HepG2 (cell line): ENCODE results near the gene KCNH1. TPM values are rescaled to one million over a fixed set of nuclear protein-coding genes. Genes with fewer than 3 reads are reported as not detected.
A peak's percentile ranks its signal among the peaks of the same experiment; 100 is the strongest.

Experiments used
- ATF7 ChIP-seq, 2 experiments: fragments of 450-650 bp in 1 of 2; sonication (generic) in 1 of 2; formaldehyde crosslinking in 1 of 2; IDR thresholded peaks; 2 replicates each; pipeline versions ENCODE4 v1.4.0 to v1.6.1; 2016 to 2020; ENCODE audit warnings: antibody characterized with exemption in 1 of 2, mild to moderate bottlenecking in 1 of 2, missing genetic modification reagents in 1 of 2
- DPF2 ChIP-seq: sonication (generic); formaldehyde crosslinking; IDR thresholded peaks from 2 replicates; pipeline ENCODE4 v1.4.0; 2020; ENCODE audit warnings: mild to moderate bottlenecking, low read depth, missing genetic modification reagents, borderline replicate concordance
- GTF3A ChIP-seq: sonication (generic); formaldehyde crosslinking; conservative IDR thresholded peaks from 2 replicates; pipeline ENCODE4 v1.4.0; 2020; ENCODE audit warnings: mild to moderate bottlenecking, missing genetic modification reagents
- KDM4B ChIP-seq: sonication (generic); formaldehyde crosslinking; IDR thresholded peaks from 2 replicates; pipeline ENCODE4 v1.4.0; 2020; ENCODE audit warnings: missing genetic modification reagents
- PHF20 ChIP-seq: sonication (generic); formaldehyde crosslinking; IDR thresholded peaks from 2 replicates; pipeline ENCODE4 v1.5.0; 2020; ENCODE audit warnings: mild to moderate bottlenecking, missing genetic modification reagents
- SAFB2 ChIP-seq: sonication (generic); formaldehyde crosslinking; IDR thresholded peaks from 2 replicates; pipeline ENCODE4 v1.5.1; 2020; ENCODE audit warnings: missing genetic modification reagents, low read depth, mild to moderate bottlenecking, borderline replicate concordance
- SP4 ChIP-seq: sonication (generic); formaldehyde crosslinking; IDR thresholded peaks from 2 replicates; pipeline ENCODE4 v1.8.1; 2023; ENCODE audit warnings: mild to moderate bottlenecking, missing genetic modification reagents
- TEAD2 ChIP-seq: sonication (generic); formaldehyde crosslinking; IDR thresholded peaks from 2 replicates; pipeline ENCODE4 v1.9.0; 2021; ENCODE audit warnings: missing genetic modification reagents
- ZNF101 ChIP-seq: sonication (generic); formaldehyde crosslinking; IDR thresholded peaks from 2 replicates; pipeline ENCODE4 v1.4.0; 2020; ENCODE audit warnings: mild to moderate bottlenecking, low read depth, missing genetic modification reagents, borderline replicate concordance
- ZNF292 ChIP-seq: sonication (generic); formaldehyde crosslinking; IDR thresholded peaks from 2 replicates; pipeline ENCODE4 v1.8.1; 2022; ENCODE audit warnings: mild to moderate bottlenecking, low read depth, missing genetic modification reagents, borderline replicate concordance
- ZNF430 ChIP-seq: sonication (generic); formaldehyde crosslinking; IDR thresholded peaks from 2 replicates; pipeline ENCODE4 v1.9.0; 2021; ENCODE audit warnings: mild to moderate bottlenecking, missing genetic modification reagents
- ZNF761 ChIP-seq: sonication (generic); formaldehyde crosslinking; conservative IDR thresholded peaks from 2 replicates; pipeline ENCODE4 v1.4.0; 2020; ENCODE audit warnings: mild to moderate bottlenecking, missing genetic modification reagents
- ZNF883 ChIP-seq: sonication (generic); formaldehyde crosslinking; IDR thresholded peaks from 2 replicates; pipeline ENCODE4 v1.5.1; 2020; ENCODE audit warnings: mild to moderate bottlenecking, missing genetic modification reagents; ENCODE audit errors: not compliant biosample characterization
- polyA plus RNA-seq, 8 experiments: library from polyadenylated mRNA; depleted of rRNA in 3 of 8; stranded (reverse) in 7 of 8; unstranded in 1 of 8; fragments of >200 nt; fragmentation: Illumina TruSeq in 4 of 8; extraction: Trizol in 4 of 8; gene quantifications; 2 replicates each; pipeline versions ENCODE4 v1.2.1 to v1.2.3, GENCODE V29; 2011 to 2016; ENCODE audit warnings: low read depth in 4 of 8, missing spikeins in 1 of 8, mixed read lengths in 1 of 8; ENCODE audit not compliant: insufficient read depth in 1 of 8
- total RNA-seq, 5 experiments: library from RNA; depleted of rRNA; stranded (reverse); fragments of >200 nt; fragmentation: Illumina TruSeq; extraction: Trizol; gene quantifications; 2 replicates each; pipeline ENCODE4 v1.2.3, GENCODE V29; 2016; ENCODE audit warnings: low read depth in 1 of 5
- TF ChIP-seq, protein P1 (sequence below): sonication (generic); formaldehyde crosslinking; IDR thresholded peaks from 2 replicates; pipeline ENCODE4 v1.9.0; 2021; ENCODE audit warnings: missing genetic modification reagents, mild to moderate bottlenecking, borderline replicate concordance
- TF ChIP-seq, protein P2 (sequence below): IDR thresholded peaks from 2 replicates; pipeline ENCODE4 v1.6.1; 2016; ENCODE audit warnings: low read depth
- TF ChIP-seq, protein P3 (sequence below): sonication (generic); formaldehyde crosslinking; conservative IDR thresholded peaks from 2 replicates; pipeline ENCODE4 v1.4.0; 2020; ENCODE audit warnings: missing genetic modification reagents
- TF ChIP-seq, protein P4 (sequence below): IDR thresholded peaks from 2 replicates; pipeline ENCODE4 v1.6.1; 2018; ENCODE audit warnings: missing genetic modification reagents, mild to moderate bottlenecking, missing compliant biosample characterization

The KCNH1 gene
- total and polyA plus RNA-seq, 2 of the 13 experiments (the other 11 are each of a cell fraction or from before 2014, with no cell fraction given) = not detected

- TF ChIP-seq, protein P1, sequence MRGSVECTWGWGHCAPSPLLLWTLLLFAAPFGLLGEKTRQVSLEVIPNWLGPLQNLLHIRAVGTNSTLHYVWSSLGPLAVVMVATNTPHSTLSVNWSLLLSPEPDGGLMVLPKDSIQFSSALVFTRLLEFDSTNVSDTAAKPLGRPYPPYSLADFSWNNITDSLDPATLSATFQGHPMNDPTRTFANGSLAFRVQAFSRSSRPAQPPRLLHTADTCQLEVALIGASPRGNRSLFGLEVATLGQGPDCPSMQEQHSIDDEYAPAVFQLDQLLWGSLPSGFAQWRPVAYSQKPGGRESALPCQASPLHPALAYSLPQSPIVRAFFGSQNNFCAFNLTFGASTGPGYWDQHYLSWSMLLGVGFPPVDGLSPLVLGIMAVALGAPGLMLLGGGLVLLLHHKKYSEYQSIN (CRISPR knock-in tag) = no peak
- TF ChIP-seq, protein P2, sequence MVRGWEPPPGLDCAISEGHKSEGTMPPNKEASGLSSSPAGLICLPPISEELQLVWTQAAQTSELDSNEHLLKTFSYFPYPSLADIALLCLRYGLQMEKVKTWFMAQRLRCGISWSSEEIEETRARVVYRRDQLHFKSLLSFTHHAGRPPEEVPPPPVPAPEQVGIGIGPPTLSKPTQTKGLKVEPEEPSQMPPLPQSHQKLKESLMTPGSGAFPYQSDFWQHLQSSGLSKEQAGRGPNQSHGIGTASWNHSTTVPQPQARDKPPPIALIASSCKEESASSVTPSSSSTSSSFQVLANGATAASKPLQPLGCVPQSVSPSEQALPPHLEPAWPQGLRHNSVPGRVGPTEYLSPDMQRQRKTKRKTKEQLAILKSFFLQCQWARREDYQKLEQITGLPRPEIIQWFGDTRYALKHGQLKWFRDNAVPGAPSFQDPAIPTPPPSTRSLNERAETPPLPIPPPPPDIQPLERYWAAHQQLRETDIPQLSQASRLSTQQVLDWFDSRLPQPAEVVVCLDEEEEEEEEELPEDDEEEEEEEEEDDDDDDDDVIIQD (CRISPR knock-in tag) = no peak
- TF ChIP-seq GTF3A (CRISPR knock-in tag) (no peak), ATF7 (IDR thresholded peaks at IDR 0.05) (no peak), ATF7 (CRISPR knock-in tag; IDR thresholded peaks at IDR 0.05) (no peak), TEAD2 (no peak), SP4 (CRISPR knock-in tag) (peak; percentile 58; the same call in 1 of the 2 replicates), ZNF883 (CRISPR knock-in tag) (no peak), ZNF292 (CRISPR knock-in tag) (no peak), KDM4B (CRISPR knock-in tag) (no peak), ZNF430 (no peak), SAFB2 (CRISPR knock-in tag) (peak; percentile 66; the same call in 1 of the 2 replicates), DPF2 (CRISPR knock-in tag) (no peak), ZNF761 (CRISPR knock-in tag) (no peak), ZNF101 (no peak), PHF20 (CRISPR knock-in tag) (no peak)
- TF ChIP-seq, protein P3, sequence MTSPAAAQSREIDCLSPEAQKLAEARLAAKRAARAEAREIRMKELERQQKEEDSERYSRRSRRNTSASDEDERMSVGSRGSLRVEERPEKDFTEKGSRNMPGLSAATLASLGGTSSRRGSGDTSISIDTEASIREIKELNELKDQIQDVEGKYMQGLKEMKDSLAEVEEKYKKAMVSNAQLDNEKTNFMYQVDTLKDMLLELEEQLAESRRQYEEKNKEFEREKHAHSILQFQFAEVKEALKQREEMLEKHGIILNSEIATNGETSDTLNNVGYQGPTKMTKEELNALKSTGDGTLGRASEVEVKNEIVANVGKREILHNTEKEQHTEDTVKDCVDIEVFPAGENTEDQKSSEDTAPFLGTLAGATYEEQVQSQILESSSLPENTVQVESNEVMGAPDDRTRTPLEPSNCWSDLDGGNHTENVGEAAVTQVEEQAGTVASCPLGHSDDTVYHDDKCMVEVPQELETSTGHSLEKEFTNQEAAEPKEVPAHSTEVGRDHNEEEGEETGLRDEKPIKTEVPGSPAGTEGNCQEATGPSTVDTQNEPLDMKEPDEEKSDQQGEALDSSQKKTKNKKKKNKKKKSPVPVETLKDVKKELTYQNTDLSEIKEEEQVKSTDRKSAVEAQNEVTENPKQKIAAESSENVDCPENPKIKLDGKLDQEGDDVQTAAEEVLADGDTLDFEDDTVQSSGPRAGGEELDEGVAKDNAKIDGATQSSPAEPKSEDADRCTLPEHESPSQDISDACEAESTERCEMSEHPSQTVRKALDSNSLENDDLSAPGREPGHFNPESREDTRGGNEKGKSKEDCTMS = no peak
- TF ChIP-seq, protein P4, sequence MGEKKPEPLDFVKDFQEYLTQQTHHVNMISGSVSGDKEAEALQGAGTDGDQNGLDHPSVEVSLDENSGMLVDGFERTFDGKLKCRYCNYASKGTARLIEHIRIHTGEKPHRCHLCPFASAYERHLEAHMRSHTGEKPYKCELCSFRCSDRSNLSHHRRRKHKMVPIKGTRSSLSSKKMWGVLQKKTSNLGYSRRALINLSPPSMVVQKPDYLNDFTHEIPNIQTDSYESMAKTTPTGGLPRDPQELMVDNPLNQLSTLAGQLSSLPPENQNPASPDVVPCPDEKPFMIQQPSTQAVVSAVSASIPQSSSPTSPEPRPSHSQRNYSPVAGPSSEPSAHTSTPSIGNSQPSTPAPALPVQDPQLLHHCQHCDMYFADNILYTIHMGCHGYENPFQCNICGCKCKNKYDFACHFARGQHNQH (CRISPR knock-in tag) = no peak
Observed at GRCh38 chr1:211133836-211134669, at the start of gene KCNH1 (continued).
